Measurements from ENCODE around the gene SACS. TPM values are rescaled to one million over a fixed set of nuclear protein-coding genes. Genes with fewer than 3 reads are reported as not detected.

The SACS gene
- total RNA-seq (2022) (11.6 and 11.7 TPM in 2 replicates), Bru-seq, nascent RNA (percentile 52 among the genes with signal in this experiment), BruChase-seq, experiment 1, labeled RNA remaining after a 6-hour chase (percentile 67 among the genes with signal in this experiment), BruChase-seq, experiment 2, labeled RNA remaining after a 2-hour chase (percentile 67 among the genes with signal in this experiment)
- long read RNA-seq, partial matches to known transcripts, result 1 of 4 reads
- long read RNA-seq, other reads (novel, unspliced or antisense), result 3 of 4 reads

GRCh38 chr13:23433171-23434153, at the start of gene SACS:
TSS of gene SACS (minus strand) at chr13:23433702. CDS start at chr13:23411239, 22,463 bp downstream.
- peak; percentile 8 for DNase-seq
- Mint-ChIP-seq H3K27ac (ENCODE audit: unreplicated experiment) (no peak within 1 kb of the TSS), H3K9me3 (ENCODE audit: low read depth, unreplicated experiment) (no peaks in the 10 kb centered on the region), H3K4me3 (ENCODE audit: low read depth, unreplicated experiment) (peak within 1 kb of the TSS; percentile 80), H3K27me3 (ENCODE audit: unreplicated experiment) (no peaks in the 10 kb centered on the region), H3K36me3 (ENCODE audit: insufficient read depth, unreplicated experiment) (peaks cover 6% of the 10 kb centered on the region), H3K4me1 (ENCODE audit: low read depth, unreplicated experiment) (no peaks in the 10 kb centered on the region)
- CTCF ChIA-PET, result no interaction called here
- no peak for TF ChIP-seq CTCF (IDR thresholded peaks at IDR 0.05; ENCODE audit: unreplicated experiment)
- intact Hi-C loops (cut with micrococcal nuclease; ENCODE audit: unreplicated experiment), result no loop called here
- BruUV-seq (replicated peaks), result no TSS peak

DNA sequence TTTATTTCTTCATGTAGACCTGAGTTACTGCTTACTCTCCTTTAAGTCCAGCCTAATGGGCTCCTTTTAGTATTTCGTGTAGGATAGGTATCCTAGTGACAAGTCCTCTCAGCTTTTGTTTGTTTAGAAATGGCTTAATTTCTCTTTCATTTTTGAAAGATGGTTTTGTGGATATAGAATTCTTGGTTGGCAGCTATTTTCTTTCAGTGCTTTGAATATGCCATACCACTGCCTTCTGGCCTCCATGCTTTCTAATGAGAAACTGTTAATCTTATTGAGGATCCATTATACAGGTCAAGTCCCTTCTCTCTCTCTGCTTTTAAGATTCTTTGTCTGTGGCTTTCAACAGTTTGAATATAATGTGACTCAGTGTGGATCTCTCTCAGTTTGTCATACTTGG, 46.8 kb upstream of the SACS start:
- Mint-ChIP-seq H3K4me1 (ENCODE audit: low read depth, unreplicated experiment) (peaks cover 13% of the 10 kb centered on the region), H3K4me3 (ENCODE audit: low read depth, unreplicated experiment) (no peak overlapping the region), H3K36me3 (ENCODE audit: insufficient read depth, unreplicated experiment) (no peaks in the 10 kb centered on the region), H3K27me3 (ENCODE audit: unreplicated experiment) (no peaks in the 10 kb centered on the region), H3K27ac (ENCODE audit: unreplicated experiment) (no peak overlapping the region), H3K9me3 (ENCODE audit: low read depth, unreplicated experiment) (peaks cover 2% of the 10 kb centered on the region)
- intact Hi-C loops (cut with micrococcal nuclease; ENCODE audit: unreplicated experiment), result no loop called here
- no peak for DNase-seq
- CTCF ChIA-PET, result no interaction called here
- TF ChIP-seq CTCF (IDR thresholded peaks at IDR 0.05; ENCODE audit: unreplicated experiment), result no peak
- no TSS peak for BruUV-seq (replicated peaks)

- no TSS peak for BruUV-seq (replicated peaks)
- intact Hi-C loops (cut with micrococcal nuclease; ENCODE audit: unreplicated experiment), result no loop called here
- Mint-ChIP-seq H3K4me3 (ENCODE audit: low read depth, unreplicated experiment) (no peak overlapping the region), H3K36me3 (ENCODE audit: insufficient read depth, unreplicated experiment) (no peaks in the 10 kb centered on the region), H3K9me3 (ENCODE audit: low read depth, unreplicated experiment) (peaks cover 2% of the 10 kb centered on the region), H3K4me1 (ENCODE audit: low read depth, unreplicated experiment) (peaks cover 13% of the 10 kb centered on the region), H3K27ac (ENCODE audit: unreplicated experiment) (no peak overlapping the region), H3K27me3 (ENCODE audit: unreplicated experiment) (no peaks in the 10 kb centered on the region)
- TF ChIP-seq CTCF (IDR thresholded peaks at IDR 0.05; ENCODE audit: unreplicated experiment), result no peak
- CTCF ChIA-PET, result no interaction called here
- DNase-seq, result no peak
Measured at GRCh38 chr13:23477101-23477500, 43.6 kb upstream of the SACS start.

GRCh38 chr13:23473221-23473620, 39.7 kb upstream of the SACS start:
- DNase-seq, result no peak
- Mint-ChIP-seq H3K4me1 (ENCODE audit: low read depth, unreplicated experiment) (peaks cover 34% of the 10 kb centered on the region), H3K9me3 (ENCODE audit: low read depth, unreplicated experiment) (no peaks in the 10 kb centered on the region), H3K4me3 (ENCODE audit: low read depth, unreplicated experiment) (no peak overlapping the region), H3K36me3 (ENCODE audit: insufficient read depth, unreplicated experiment) (peaks cover 4% of the 10 kb centered on the region), H3K27me3 (ENCODE audit: unreplicated experiment) (no peaks in the 10 kb centered on the region), H3K27ac (ENCODE audit: unreplicated experiment) (no peak overlapping the region)
- CTCF ChIA-PET, result no interaction called here
- intact Hi-C loops (cut with micrococcal nuclease; ENCODE audit: unreplicated experiment), result no loop called here
- no TSS peak for BruUV-seq (replicated peaks)
- no peak for TF ChIP-seq CTCF (IDR thresholded peaks at IDR 0.05; ENCODE audit: unreplicated experiment)
